IPS-15b (cell line): ENCODE measurements around the gene ZNF778.
"Not testable (repeated sequence)": the region's sequence is repeated elsewhere in the genome, so short reads cannot be mapped to it uniquely, and the experiment has no call there.

Experiments used
- H3K27me3 ChIP-seq: one replicate; pipeline ENCODE4 v1.6.1; 2013; ENCODE audit warnings: low read length; ENCODE audit not compliant: control insufficient read depth, insufficient read depth
- H3K36me3 ChIP-seq: one replicate; pipeline ENCODE4 v1.6.1; 2013; ENCODE audit warnings: low read length; ENCODE audit not compliant: control insufficient read depth, insufficient read depth
- H3K4me1 ChIP-seq: one replicate; pipeline ENCODE4 v1.6.1; 2013; ENCODE audit warnings: mild to moderate bottlenecking, low read length; ENCODE audit not compliant: control insufficient read depth, insufficient read depth
- H3K4me3 ChIP-seq: one replicate; pipeline ENCODE4 v1.5.1; 2013; ENCODE audit warnings: low read depth, low read length
- H3K9ac ChIP-seq: one replicate; pipeline ENCODE4 v1.6.1; 2013; ENCODE audit warnings: low read depth, mild to moderate bottlenecking, low read length
- H3K9me3 ChIP-seq: one replicate; pipeline ENCODE4 v1.6.1; 2013; ENCODE audit warnings: mild to moderate bottlenecking, low read length; ENCODE audit not compliant: control insufficient read depth, insufficient read depth

The ZNF778 gene

DNA sequence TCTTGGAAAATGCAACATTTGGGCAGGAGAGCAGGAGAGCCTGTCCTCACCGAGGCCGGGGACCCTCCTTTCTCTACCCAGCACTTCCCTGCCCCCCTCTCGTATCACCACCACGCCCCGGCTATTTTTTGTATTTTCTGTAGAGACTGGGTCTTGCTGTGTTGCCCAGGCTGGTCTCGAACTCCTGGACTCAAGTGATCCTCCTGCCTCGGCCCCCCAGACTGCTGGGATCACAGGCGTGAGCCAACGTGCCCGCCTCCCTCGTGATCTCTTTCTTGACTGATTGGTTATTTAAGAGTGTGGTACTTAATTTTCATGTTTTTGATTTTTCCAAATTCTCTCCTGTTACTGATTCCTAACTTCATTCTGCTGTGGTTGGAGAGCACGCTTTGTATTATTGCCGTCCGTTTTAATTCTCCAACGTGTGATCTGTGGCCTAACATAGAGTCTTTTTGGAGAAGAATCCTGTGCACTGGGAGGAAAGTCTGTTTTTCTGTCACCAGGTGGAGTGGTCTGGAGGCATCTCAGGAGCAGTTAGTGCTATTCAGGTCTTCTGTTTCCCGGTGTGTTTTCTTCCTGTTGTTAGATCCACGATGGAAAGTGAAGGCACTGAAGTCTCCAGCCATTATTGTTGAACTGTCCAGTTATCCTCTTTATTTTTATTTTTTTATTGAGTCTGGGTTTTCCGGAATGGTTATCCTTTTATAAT lies 40.4 kb downstream of the ZNF778 start:
- H3K4me1 ChIP-seq, result no peaks in the 10 kb centered on the region
- H3K9me3 ChIP-seq, result no peaks in the 10 kb centered on the region
- no peaks in the 10 kb centered on the region for H3K36me3 ChIP-seq
- H3K9ac ChIP-seq, result no peak overlapping the region
- H3K27me3 ChIP-seq, result peaks cover 10% of the 10 kb centered on the region
- H3K4me3 ChIP-seq, result peak overlapping the region; percentile 50

DNA sequence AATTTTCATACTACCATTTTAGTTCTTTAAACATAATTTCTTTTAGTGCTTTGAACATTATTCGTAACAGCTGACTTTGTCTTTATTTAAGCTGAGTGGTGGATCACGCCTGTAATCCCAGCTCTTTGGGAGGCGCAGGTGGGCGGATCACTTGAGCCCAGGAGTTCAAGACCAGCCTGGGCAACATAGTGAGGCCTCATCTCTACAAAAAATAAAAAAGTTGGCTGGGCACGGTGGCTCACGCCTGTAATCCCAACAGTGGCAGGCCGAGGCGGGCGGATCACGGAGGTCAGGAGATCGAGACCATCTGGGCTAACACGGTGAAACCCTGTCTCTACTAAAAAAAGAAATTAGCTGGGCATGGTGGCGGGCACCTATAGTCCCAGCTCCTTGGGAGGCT lies 42.4 kb downstream of the ZNF778 start:
- not testable (repeated sequence) for H3K4me3 ChIP-seq

DNA sequence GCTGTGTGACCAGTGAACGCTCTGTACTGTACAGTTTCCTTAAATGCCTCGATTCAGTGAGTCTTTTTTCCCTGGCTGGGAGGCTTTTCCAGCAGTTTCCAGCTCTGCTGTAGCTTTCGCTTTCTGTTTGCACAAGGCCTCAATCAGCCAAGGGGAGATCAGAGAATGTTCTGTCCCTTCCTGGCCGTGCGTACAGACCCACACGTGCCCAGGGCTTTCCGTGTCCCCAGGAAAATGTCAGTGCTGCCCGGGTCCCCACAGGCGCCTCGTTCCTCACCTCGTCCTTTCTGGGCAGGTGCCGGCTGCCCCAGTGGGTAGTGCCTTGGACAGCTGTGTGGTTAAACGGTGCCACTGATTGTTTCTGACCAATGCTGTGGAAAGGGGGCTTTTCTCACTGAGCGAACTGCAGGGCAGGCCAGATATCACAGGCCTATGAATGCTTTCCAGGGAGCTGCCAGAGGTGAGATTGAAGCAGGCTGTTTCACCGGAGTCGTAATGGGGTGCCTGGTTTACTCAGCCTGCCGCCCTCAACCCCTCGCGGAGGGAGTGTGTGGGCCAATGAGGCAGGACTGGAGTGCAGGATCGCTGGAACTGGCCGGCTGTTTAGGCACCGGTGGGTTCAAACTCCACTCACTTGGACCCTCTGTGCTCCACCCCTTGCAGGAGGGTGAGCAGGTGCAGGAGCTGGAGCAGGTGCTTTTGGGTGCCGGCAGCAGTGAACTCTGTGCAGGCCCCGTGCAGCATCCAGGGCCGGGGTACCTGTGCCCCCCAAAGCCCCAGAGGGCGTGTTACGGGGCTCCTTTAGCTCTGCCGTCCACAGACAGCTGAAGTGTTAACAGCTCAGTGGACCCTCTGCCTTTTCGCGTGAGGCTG lies 44.4 kb downstream of the ZNF778 start:
- H3K4me1 ChIP-seq, result no peaks in the 10 kb centered on the region
- peaks cover 8% of the 10 kb centered on the region for H3K27me3 ChIP-seq
- H3K9ac ChIP-seq, result no peak overlapping the region
- no peak overlapping the region for H3K4me3 ChIP-seq
- no peaks in the 10 kb centered on the region for H3K9me3 ChIP-seq
- H3K36me3 ChIP-seq, result peaks cover 12% of the 10 kb centered on the region

More for the DNA sequence above, 42.4 kb downstream of the ZNF778 start:
- not testable (repeated sequence) for H3K9me3 ChIP-seq, H3K36me3 ChIP-seq, H3K27me3 ChIP-seq, H3K9ac ChIP-seq, H3K4me1 ChIP-seq

DNA sequence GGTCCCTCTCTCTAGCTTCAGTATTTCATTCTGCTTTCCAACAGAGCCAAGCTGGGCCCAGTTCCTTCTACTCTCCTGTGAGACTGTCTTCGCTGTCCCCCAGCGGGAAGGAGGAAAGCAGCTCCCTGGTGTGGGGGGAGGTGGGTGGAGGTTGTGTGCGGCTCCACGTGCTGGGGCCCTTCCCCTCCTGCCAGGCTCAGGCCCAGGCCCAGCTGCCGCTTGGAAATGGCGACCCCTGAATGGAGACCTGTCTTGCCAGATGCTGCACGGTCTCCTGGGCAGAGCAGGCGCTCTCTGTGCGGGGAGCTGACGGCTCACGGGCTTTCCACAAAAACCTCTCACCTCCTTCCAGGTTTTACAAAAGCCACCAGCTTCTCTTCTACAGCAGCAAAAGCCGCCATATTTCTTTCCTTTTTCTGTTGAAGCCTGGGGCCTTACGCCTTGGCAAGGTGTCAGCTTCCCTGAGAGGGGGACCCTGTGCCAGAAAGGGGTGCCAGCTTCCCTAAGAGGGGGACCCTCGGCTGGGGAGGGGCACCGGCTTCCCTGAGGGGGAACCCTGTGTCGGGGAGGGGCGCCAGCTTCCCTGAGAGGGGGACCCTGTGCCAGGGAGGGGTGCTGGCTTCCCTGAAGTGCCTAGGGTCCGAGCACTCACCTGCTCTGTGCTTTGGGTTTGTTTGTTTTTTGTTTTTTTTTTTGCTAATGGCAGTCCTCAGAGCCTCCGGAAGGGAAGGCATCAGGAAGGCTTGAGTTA lies 47.5 kb downstream of the ZNF778 start:
- Histone ChIP-seq H3K4me1 (no peaks in the 10 kb centered on the region), H3K36me3 (peaks cover 22% of the 10 kb centered on the region), H3K27me3 (no peaks in the 10 kb centered on the region), H3K4me3 (no peak overlapping the region), H3K9ac (no peak overlapping the region), H3K9me3 (no peaks in the 10 kb centered on the region)

DNA sequence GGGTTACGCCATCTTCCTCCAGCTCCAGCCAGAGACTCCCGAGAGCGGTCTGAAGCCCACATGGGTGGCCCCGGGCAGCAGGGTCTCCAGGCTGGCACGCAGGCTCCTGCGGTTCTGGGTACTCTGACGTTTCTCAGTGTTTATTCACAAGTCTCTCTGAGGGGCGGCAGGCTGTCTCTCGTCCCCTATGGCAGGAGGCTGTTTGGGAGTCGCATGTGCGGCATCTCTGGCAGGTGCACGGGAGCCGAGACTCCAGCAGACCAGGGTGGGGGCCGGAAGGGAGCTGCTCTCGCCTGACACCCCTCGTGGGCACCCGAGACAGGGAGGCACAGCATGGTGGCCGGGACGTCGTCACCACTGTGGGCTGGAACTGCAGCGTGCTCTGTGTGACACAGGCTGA lies 48.1 kb downstream of the ZNF778 start:
- Histone ChIP-seq H3K4me1 (no peaks in the 10 kb centered on the region), H3K4me3 (no peak overlapping the region), H3K36me3 (peaks cover 29% of the 10 kb centered on the region), H3K9me3 (no peaks in the 10 kb centered on the region), H3K27me3 (no peaks in the 10 kb centered on the region), H3K9ac (no peak overlapping the region)

DNA sequence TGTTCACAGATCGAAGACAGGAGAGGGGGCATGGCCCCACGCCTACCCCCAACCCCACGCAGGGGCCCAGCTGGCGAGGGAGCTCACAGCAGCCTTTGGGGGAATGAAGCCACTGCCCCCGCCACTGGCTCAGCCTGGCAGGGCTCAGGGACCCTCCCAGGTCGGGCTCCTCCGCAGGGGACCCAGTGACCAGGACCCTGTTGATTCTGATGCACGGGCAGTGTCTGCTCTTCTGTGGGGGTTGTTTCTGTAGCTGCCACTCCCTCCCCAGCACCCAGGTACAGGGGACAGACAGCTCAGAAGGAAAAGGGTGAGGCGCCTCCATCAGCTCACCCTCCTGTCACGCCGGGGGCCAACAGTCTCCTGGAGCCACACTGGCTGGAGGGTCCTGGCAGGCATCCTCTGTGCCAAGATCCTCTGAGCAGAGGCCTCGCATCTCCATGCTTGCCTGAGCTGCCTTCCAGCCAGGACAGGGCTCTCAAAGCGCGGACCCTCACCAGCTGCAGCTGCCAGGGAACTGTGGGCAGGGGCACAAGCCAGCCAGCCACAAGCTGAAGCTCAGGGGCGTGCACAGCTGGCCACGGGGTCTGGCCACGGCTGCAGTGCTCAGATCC lies 49.1 kb downstream of the ZNF778 start:
- Histone ChIP-seq H3K36me3 (peaks cover 36% of the 10 kb centered on the region), H3K4me3 (no peak overlapping the region), H3K9me3 (no peaks in the 10 kb centered on the region)

DNA sequence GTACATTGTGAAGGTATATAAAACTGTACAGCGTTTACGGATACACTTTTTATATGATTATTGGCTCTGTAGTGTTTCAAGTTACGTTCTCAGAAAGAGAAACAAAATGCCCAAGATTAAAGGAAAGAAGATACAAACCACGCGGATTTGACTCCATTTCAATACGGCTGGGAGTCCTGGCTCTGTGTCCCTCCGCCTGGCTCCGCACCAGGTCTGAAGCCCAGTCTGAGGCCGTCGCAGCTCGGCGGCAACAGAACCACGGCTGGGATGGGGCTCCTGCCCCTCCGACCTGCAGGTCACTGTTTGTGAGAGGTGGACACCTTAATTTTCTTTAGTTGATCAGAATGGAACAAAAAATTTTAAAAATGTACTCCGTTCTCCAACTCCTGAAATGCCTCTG lies 50.2 kb downstream of the ZNF778 start:
- not testable (repeated sequence) for H3K27me3 ChIP-seq, H3K4me1 ChIP-seq, H3K4me3 ChIP-seq, H3K9me3 ChIP-seq, H3K9ac ChIP-seq
- H3K36me3 ChIP-seq, result peaks cover 36% of the 10 kb centered on the region

More for the DNA sequence above, 49.1 kb downstream of the ZNF778 start:
- no peaks in the 10 kb centered on the region for H3K4me1 ChIP-seq
- H3K27me3 ChIP-seq, result no peaks in the 10 kb centered on the region
- no peak overlapping the region for H3K9ac ChIP-seq

DNA sequence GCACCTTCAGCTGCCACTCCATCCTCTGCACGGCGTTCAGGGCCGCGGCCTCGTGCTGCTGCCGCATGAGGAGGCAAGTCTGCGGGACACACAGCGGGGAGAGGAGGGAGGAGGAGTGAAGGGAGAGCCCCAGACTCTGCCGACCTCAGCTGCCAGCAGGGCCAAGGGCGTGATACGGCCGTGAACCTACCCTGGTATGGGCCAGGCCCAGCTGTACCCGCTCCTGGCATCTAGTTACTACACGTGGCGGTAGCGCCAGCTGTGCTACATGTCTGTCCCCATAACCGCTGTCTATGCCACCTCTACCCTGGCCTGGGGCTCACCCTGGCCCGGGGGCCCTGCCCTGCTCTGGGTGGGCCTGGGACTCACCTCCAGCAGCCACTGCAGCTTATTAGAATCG lies 51.1 kb downstream of the ZNF778 start:
- no peak overlapping the region for H3K4me3 ChIP-seq
- H3K27me3 ChIP-seq, result no peaks in the 10 kb centered on the region
- H3K36me3 ChIP-seq, result peaks cover 41% of the 10 kb centered on the region
- no peaks in the 10 kb centered on the region for H3K9me3 ChIP-seq
- no peaks in the 10 kb centered on the region for H3K4me1 ChIP-seq
- no peak overlapping the region for H3K9ac ChIP-seq

DNA sequence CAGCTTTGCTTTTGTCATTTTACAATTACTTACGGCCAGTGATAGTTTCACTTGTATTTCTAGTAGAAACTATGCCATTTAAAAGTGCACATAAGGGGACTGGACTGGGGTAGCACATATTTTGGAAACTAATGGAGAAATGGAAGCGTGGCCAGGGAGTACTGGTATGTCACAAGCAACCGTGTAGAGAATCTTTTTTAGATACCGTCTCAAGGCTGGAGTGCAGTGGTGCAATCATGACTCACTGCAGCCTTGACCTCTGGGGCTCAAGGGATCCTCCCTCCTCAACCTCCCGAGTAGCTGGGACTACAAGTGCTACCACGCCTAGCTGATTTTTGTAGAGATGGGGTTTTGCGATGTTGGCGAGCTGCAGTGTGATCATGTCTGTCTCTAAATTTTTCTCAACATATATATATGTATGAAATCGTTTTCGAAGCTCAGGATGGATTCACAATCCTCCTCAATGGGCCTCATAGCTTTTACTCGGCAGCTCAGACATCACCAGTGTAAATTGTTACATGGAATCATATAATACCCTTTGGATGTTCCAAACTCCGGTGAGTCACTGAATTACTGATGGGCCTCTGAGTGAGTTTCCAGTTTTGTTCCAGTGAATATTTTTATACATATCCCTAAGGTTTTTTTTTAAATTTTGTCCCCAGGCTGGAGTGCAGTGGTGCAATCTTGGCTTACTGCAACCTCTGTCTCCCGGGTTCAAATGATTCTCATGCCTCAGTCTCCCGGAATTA lies 51.7 kb downstream of the ZNF778 start:
- H3K4me1 ChIP-seq, result no peaks in the 10 kb centered on the region
- peaks cover 47% of the 10 kb centered on the region for H3K36me3 ChIP-seq
- H3K9ac ChIP-seq, result no peak overlapping the region

DNA sequence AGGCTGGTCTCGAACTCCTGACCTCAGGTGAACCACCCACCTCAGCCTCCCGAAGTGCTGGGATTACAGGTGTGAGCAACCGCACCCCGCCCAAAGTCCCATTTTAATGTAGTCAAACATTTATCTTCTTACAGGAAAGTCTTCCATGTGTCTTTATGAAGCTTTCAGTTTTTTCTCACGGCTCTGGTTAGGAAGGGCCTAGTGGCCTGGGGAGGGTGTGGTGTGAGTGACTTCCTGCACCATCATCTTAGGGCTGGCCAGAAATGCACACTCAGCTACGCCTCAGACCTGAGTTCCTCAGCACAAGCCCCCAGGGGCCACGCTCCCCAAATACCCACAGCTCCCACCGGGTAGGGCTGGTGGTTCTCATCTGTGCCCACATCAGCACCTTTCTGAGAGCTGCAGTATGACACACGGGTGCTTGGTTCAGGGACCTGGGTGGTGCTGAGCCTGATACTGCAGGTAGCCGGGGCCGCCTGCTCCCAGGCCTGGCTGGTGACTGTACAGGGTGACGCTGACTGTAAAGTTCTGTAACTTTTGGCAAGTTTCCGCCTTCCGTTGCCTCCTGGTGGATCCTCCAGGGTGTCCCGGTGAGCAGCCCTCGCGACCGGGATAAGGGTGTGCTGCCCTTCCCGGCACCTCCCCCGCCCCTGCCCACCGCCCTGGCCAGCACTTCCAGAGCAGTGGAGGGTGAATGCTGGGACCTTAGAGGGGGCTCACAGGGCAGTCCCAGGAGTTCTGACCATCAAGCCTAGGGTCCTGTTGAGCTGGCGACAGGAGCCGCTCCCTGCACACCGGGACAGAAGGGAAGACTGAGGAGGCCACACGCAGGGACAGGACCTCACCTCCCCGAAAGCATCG lies 52.5 kb downstream of the ZNF778 start:
- no peaks in the 10 kb centered on the region for H3K27me3 ChIP-seq
- H3K9me3 ChIP-seq, result no peaks in the 10 kb centered on the region
- no peak overlapping the region for H3K4me3 ChIP-seq
- no peak overlapping the region for H3K9ac ChIP-seq
- H3K4me1 ChIP-seq, result no peaks in the 10 kb centered on the region
- peaks cover 55% of the 10 kb centered on the region for H3K36me3 ChIP-seq

More for the DNA sequence above, 51.7 kb downstream of the ZNF778 start:
- Histone ChIP-seq H3K27me3 (no peaks in the 10 kb centered on the region), H3K4me3 (no peak overlapping the region), H3K9me3 (no peaks in the 10 kb centered on the region)
